PFSK-1 (cell line): ENCODE results near the gene KLHL22.

ENCODE experiments used
- FOXP2 ChIP-seq: optimal IDR thresholded peaks from 2 replicates; pipeline ENCODE3; 2011; ENCODE audit warnings: borderline replicate concordance, control low read depth, inconsistent platforms; ENCODE audit not compliant: insufficient read depth; ENCODE audit errors: extremely low read length, extremely low read depth
- POLR2AphosphoS5 ChIP-seq: IDR thresholded peaks from 2 replicates; pipeline ENCODE4 v1.6.1; 2012; ENCODE audit warnings: low read depth, mild to moderate bottlenecking, control low read depth, low read length, moderate library complexity
- SIN3A ChIP-seq: IDR thresholded peaks from 2 replicates; pipeline ENCODE4 v1.6.1; 2012; ENCODE audit warnings: mild to moderate bottlenecking, low read length, moderate library complexity, borderline replicate concordance; ENCODE audit not compliant: insufficient read depth
- TAF1 ChIP-seq: IDR thresholded peaks from 2 replicates; pipeline ENCODE4 v1.6.1; 2012; ENCODE audit warnings: low read length, control low read depth, borderline replicate concordance; ENCODE audit not compliant: insufficient read depth
- TF ChIP-seq, protein P1 (sequence below), 2 experiments: IDR thresholded peaks; 2 replicates each; pipeline versions ENCODE4 v1.6.1 to v1.8.0; 2011 to 2012; ENCODE audit warnings: low read depth in 2 of 2, low read length in 2 of 2, control low read depth in 1 of 2, inconsistent platforms in 1 of 2, mild to moderate bottlenecking in 1 of 2, moderate library complexity in 1 of 2; ENCODE audit not compliant: insufficient read depth in 1 of 2

The KLHL22 gene

DNA sequence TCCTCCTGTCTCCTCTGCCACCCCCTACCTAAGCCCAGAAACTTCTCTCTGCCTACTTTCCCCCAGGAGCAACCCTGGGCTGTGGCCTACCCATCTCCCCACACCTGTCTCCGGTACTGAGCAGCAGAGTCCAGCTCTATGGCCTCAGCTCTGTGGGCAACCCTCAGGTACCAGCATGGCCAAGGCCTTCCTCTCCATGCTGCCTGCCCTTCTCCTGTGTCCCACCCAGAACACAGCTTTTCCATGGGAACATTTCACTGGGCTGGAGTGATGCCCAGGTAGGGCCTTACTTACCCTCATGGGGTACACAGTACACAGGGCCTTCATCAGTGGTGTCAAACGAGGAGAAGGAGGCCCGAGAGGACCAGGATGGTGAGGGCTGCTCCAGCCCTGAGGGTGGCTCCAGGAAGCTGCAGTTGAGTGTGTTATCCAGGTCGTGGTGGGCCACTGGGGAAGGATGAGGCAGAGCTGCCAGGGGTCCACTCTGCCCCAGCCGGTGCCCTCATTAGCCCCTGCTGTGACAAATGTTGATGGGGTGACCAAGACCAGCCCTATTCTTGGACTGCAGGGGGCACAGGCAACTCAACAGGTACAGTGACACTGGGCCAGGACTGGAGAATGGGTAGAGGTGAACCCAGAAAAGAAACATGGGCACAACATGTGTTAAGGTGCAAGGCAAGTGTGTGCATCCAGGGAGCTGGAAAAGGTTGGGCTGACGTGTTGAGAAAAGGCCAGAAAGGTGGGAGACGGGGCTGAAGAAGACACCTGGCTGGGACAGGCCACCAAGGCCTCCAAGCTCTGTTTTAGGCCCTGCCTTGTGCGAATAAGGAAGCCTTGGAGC is 68.3 kb downstream of the KLHL22 start:
- TF ChIP-seq SIN3A (no peak), TAF1 (no peak), FOXP2 (no peak), POLR2AphosphoS5 (no peak)
- TF ChIP-seq, protein P1, sequence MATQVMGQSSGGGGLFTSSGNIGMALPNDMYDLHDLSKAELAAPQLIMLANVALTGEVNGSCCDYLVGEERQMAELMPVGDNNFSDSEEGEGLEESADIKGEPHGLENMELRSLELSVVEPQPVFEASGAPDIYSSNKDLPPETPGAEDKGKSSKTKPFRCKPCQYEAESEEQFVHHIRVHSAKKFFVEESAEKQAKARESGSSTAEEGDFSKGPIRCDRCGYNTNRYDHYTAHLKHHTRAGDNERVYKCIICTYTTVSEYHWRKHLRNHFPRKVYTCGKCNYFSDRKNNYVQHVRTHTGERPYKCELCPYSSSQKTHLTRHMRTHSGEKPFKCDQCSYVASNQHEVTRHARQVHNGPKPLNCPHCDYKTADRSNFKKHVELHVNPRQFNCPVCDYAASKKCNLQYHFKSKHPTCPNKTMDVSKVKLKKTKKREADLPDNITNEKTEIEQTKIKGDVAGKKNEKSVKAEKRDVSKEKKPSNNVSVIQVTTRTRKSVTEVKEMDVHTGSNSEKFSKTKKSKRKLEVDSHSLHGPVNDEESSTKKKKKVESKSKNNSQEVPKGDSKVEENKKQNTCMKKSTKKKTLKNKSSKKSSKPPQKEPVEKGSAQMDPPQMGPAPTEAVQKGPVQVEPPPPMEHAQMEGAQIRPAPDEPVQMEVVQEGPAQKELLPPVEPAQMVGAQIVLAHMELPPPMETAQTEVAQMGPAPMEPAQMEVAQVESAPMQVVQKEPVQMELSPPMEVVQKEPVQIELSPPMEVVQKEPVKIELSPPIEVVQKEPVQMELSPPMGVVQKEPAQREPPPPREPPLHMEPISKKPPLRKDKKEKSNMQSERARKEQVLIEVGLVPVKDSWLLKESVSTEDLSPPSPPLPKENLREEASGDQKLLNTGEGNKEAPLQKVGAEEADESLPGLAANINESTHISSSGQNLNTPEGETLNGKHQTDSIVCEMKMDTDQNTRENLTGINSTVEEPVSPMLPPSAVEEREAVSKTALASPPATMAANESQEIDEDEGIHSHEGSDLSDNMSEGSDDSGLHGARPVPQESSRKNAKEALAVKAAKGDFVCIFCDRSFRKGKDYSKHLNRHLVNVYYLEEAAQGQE (IDR thresholded peaks at IDR 0.05; ENCODE audit: insufficient read depth in 1 of 2, low read depth in 2 of 2, low read length in 2 of 2): no peak

DNA sequence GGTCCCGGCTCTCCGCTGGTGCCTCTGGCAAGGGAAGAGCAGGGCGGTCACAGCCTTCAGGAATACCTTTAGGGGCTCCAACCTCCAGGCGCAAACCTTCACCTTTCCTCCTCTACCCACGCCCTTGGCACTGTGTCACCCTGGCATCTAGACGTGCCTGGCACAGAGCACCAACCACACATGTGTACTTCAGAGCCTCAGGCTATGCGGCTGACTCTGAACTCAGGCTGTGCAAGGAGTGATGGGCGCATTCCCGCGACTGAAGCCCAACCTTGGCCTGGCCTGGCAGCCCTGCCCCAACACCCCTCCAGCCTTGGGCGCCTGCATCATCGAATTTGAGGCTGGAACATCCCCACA is 69.4 kb downstream of the KLHL22 start:
- TF ChIP-seq, protein P1 (IDR thresholded peaks at IDR 0.05; ENCODE audit: insufficient read depth in 1 of 2, low read depth in 2 of 2, low read length in 2 of 2): no peak
- TF ChIP-seq FOXP2: no peak
- no peak for TF ChIP-seq TAF1
- no peak for TF ChIP-seq SIN3A
- TF ChIP-seq POLR2AphosphoS5: no peak

DNA sequence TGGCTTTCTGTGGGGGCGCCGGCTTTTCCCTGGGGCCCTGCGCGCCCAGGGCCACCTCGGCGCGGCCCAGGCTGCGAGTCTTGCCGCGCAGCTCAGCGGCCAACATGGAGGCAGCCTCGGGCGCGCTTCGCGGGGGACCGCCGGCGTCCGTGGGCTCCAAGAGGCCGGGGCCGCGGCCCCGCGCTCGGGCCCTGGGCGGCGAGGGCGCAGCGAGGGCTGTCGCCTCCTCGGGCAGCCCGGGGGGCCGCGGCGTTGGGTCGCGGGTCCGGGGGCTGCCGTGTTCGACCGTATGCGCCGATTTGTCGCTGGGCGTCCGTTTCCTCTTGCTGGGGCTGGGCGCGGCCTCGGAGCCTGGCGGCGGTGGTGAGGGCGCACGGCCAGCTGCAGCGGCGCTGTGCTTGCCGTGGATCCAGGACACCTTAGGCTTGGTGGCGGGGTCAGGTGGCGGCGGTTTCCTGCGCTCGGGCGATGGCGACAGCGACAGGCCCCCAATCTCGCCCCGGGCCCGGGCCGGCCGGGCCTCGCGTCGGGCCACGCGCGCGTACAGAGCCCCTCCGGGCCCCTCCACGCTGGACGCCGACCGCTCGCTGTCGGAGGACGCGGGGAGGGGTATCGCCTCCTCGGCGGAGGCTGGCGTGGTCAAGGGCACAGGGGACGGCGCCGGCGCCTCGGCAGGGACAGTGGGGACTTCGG is 69.9 kb downstream of the KLHL22 start:
- TF ChIP-seq FOXP2: no peak
- no peak for TF ChIP-seq SIN3A
- TF ChIP-seq POLR2AphosphoS5: no peak
- TF ChIP-seq, protein P1 (IDR thresholded peaks at IDR 0.05; ENCODE audit: insufficient read depth in 1 of 2, low read depth in 2 of 2, low read length in 2 of 2): no peak
- no peak for TF ChIP-seq TAF1

DNA sequence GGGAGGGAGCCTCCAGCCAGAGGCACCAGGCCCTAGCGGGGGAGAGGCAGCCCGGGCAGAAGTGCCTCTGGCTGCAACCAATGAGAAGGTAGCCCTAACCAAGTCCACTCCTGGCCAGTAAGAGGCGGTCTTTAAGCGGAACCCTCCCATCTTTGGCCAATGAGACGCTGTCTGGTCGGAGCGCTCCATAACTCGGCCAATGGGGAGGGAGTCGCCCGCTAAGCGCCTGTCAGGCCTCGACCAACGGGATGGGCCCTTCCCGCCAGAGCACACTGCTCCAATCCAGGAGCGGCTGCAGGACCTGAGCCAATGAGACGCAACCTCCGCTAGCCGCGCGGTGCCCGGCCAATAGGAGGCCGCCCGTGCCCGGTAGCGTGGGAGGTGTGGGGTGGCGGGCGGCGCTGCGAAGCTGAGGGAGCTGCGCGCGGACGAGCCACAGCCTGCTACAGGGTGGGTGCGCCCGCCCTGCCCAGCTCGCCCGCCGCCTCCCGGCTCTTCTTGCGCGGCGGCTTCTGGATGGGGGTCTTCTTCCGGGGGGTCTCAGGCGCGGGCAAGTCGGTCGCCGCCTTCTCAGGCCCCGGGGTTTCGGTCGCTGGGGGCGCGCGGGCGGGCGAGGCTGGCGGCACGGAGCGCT is 70.5 kb downstream of the KLHL22 start:
- TF ChIP-seq FOXP2 (no peak), SIN3A (no peak), POLR2AphosphoS5 (no peak)

DNA sequence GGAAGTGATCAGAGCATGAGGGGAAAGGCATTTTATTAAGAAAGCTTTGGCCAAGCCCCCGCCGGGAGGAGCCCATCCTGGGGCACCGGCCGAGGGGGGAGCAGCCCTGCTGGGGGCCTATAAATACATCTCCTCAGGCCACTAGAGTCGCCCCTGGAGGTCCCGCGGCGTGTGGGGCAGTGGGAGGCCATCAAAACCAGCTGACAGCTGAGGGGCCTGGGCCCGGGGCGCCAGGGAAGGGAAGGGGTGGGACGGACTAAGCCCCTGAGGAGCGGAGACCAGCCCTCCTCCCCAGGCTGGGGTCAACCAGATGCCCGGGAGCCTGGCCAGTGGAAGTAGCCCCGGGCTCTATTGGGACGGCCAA is 71.0 kb downstream of the KLHL22 start:
- TF ChIP-seq, protein P1 (IDR thresholded peaks at IDR 0.05; ENCODE audit: insufficient read depth in 1 of 2, low read depth in 2 of 2, low read length in 2 of 2): no peak
- TF ChIP-seq POLR2AphosphoS5 (no peak), TAF1 (no peak)
